GM19372 (cell line): Measurements from ENCODE around the gene ILF3.
"Not testable (repeated sequence)": the region's sequence is repeated elsewhere in the genome, so short reads cannot be mapped to it uniquely, and the experiment has no call there.

Experiments used
- ATAC-seq: cut with Tn5 transposase; IDR thresholded peaks from one replicate; pipeline ENCODE4 v1.9.1; 2021; ENCODE audit warnings: mild to moderate bottlenecking, low read depth, moderate library complexity; ENCODE audit not compliant: unreplicated experiment

Gene ILF3

DNA sequence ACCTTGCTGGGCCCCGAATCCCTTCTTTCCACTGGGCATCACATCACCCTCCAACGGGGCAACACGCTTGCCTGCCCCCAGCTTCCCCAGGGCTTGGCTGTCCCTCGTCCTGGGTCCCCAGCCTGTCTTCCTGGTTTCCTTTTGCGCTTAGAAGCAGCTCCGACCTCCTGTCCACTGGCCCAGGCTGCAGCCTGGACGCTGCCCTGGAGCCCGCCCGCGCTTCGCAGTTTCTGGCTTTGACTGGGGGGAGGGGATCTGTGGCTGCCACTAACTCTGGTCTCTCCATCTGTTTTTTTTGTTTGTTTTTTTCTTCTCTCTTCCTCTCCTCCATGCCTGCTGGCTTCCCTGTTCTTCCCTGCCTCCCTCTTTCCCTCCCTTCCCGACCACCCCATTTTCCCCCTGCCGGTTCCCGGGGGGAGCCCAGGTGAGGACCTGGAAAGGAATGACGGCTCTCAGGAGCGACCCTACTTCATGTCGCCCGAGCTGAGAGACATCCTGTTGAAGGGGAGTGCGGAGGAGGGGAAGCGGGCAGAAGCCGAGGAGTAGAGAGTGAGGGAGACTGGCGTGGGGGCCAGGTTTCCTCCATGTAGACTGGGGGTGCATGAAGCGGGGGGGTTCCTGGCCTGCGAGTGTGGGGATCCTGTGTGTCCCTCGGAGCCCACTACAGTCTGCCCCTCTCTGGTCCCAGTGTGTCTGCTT is 11.5 kb upstream of the ILF3 start:
- ATAC-seq = no peak

DNA sequence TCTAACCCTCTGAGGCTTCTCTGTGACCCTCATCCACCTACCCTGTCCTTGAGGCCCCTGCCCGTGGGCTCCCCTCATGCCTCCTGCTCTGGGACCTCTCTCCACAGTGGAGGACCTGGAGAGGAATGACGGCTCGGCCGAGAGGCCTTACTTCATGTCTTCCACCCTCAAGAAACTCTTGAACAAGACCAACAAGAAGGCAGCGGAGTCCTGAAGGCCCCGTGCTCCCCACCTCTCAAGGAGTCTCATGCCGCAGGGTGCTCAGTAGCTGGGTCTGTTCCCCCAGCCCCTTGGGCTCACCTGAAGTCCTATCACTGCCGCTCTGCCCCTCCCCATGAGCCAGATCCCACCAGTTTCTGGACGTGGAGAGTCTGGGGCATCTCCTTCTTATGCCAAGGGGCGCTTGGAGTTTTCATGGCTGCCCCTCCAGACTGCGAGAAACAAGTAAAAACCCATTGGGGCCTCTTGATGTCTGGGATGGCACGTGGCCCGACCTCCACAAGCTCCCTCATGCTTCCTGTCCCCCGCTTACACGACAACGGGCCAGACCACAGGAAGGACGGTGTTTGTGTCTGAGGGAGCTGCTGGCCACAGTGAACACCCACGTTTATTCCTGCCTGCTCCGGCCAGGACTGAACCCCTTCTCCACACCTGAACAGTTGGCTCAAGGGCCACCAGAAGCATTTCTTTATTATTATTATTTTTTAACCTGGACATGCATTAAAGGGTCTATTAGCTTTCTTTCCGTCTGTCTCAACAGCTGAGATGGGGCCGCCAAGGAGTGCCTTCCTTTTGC is 10.8 kb upstream of the ILF3 start:
- ATAC-seq = no peak

DNA sequence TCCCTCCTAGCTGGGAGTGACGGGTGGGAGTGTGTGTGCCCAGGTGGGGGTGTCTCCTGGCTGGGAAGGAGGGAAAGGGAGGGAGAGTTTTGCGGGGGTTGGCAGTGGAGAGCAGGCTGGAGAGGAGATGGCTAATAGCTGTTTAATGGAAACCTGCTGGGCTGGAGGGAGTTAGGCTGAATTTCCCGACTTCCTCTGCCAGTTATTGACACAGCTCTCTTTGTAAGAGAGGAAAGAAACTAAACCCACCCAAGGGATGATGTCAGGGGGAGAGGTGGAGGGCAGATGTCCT is 10.2 kb upstream of the ILF3 start:
- no peak for ATAC-seq

DNA sequence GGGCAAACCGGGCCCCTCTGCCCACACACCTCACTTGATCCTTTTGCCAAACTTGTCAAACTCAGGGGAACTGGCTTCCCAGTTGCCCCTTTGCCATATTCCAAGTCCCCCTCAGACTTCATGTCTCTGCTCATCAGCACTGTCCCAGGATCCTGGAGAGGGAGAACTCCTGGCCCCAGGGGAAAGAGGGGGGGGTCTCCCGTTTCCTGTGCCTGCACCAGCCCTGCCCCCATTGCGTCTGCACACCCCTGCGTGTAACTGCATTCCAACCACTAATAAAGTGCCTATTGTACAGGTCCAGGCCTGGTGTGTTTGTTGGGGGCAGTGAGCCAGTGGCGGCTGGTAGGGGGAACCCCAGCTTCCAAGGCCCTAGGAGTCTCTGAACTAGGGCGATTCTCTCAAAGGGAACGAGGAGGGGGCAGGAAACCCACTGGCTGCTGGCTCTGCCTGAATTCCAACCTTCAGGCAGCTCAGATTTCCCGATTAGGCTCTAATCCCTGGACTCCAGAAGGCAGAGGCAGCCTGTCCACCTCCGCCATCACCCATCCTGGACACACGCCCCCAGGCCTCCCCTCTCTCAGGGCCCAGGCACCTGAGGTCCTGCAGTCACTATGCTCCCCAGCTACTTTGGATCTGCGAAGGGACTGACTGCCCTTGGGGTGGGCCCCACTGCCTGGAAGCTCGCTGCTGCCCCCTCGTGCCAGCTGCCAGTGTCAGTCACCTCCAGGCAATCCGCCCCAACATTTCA is 9.7 kb upstream of the ILF3 start:
- ATAC-seq = no peak

DNA sequence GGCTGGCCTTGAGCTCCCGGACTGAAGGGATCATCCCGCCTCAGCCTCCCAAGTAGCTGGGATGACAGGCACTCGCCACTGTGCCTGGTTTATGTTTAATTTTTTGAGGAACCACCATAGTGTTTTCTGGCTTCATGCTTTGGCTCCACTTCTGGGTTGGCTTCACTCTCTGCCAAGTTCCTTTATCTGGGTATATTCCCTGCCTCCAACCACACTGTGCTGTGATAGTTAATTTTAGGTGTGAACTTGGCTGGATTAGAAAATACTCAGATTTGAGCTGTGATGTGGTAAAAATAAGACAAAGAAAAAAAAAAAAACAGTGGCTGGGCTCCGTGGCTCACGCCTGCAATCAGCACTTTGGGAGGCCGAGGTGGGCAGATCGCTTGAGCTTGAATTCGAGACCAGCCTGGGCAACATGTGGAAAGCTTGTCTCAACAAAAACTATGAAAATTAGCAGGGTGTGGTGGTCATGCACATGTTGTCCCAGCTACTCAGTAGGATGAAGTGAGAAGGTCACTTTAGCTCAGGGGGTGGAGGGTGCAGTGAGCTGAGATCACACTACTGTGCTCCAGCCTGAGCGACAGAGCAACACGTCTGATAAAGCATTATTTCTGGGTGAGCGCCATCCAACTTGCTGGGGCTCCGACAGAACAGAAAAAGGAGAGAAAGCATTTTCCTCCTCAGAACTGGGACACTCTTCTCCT is 7.5 kb upstream of the ILF3 start:
- ATAC-seq = no peak

DNA sequence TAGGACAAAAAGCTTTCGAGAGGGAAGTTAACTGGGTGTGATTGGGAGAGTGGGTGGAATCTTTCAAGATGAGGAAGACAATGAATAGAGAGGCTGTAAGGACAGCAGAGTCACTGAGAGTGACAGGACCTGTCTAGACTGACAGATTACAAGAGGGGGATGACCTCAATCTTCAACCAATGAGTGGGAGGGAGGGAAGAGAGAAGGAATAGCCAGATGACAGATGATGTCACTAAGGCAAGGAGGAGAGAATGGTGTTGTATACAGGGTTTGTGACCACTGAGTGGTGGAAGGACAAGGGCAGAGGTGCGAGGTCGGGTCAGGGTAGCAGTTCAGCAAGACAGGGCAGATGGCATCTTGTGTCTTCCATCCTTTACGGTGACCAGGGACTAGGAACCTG is 5.8 kb upstream of the ILF3 start:
- ATAC-seq = no peak

DNA sequence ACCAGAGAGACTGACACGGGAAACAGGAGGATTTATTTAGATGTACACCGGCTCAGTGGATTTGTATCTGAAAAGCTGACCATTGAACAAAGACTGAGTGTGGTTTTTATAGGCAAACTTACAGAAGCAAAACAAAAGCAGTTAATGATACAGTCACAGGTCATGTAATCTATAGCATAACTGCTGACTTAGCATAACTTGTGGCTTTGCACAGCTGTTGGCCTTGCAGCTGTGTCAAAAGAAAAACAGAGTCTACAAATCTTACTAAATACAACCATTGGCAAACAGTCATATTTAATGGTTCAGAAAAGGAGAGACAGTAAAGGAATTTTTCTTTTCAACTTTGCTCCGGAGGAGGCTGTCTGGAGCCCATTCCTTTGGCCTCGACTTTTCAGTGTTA is 2.3 kb upstream of the ILF3 start:
- no peak for ATAC-seq

DNA sequence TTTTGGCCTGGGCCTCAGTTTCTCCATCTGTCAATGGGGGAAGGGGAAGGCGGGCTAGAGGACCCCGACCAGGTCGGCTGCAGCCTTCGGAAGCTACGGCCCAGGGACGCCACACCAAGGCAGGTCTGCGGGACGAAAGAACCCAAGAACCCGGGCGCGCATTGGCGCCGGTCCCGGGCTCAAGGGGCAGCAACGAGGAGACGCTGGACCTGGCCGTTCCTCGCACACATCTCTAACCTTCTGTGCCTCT is 739 bp upstream of the ILF3 start:
- no peak for ATAC-seq

DNA sequence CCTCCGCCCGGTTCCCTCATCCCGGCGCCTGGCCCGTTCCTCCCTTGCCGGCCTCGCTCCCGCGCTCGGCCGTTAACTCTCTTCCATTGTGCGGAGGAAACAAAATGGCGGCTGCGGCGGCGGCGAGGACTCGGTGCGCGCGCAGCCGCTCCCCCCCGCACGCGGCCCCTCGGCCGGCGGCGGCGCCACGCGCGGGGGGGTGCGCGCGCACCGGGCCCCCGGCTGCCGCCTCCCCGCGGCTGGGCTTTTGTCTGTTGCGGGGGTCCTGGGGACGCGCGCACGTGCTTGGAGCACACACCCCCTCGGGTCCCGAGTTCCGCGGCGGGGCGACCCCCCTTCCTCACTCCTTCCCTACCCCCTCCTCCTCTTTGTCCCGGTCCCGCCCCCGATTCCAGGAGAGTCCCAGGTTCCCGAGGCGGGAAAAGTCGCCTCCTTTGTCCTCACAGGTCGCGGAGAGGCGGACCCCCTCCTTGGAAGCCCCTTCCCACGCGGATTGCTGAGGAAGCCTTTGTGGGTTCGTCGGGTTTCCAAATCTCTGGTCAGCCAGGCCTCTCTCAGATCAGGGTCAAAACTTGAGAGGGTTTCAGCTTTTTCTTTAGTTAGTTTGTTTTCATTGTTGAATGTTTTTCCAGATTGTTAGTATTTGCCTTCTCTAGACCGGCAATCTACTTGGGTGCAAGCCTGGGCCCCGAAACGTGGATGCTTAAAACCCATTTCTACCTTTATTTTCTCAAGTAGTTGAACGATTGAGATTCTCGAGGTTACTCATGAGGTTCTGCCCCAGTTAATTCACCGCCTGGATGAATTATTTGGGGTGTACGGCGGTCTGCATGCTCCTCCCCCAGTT is 687 bp downstream of the ILF3 start:
- ATAC-seq = peak; percentile 23

DNA sequence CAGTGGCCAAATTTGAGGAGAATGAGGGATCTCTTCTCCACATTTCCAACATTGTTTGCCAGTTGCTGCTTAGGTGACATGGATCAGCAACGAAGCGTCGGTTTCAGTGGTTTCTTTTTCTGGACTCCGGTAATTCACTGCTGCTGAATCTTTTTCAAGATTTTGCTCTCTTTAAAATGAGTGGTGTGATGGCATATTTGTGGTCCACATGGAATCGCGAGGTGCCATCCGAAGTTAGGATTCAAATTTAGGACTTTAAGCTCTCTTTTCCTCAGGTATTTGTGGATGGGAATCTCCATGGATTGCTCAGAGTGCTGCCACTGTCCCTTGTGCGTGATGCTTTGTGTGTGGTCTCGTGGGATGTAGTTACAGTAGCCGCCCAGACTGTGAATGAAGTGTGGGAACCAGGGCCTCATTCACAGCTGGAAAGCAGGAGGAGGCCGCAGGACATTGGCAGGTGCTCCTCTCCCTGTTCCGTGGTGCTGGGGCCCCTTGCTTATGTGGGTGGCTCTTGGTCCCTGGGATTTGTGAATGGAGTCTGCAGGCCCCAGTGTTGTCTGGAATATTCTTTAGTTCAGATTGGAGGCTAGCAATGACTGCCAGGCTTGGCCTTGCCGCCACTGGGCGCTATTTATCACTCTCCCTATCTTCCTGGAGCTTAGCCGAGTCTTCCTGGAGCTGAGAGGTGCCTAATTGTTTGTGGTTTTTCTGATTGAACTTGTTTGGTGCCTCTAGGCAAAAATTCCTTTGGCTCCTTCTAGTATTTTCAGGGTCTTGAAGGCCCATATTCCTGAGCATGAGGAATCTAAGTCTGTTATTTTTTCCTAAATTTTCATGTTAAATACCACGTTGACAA is 1.5 kb downstream of the ILF3 start:
- no peak for ATAC-seq

DNA sequence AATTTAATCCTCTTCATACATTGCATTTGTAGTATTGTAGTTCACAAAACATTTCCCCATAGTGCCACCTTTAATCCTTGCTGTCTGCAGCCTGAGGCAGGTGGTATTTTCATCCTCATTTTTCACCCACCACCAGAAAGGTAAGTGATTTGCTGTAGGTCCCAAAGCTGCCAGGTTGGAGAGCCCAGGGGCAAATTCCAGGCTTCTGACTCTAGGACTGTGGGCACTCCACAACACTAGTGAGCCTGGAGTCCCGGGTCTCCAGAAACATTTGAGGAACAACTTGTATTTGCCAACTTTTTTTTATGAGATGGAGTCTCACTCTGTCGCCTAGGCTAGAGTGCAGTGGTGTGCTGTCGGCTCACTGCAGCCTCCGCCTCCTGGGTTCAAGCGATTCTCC is 6.2 kb downstream of the ILF3 start:
- ATAC-seq = no peak

DNA sequence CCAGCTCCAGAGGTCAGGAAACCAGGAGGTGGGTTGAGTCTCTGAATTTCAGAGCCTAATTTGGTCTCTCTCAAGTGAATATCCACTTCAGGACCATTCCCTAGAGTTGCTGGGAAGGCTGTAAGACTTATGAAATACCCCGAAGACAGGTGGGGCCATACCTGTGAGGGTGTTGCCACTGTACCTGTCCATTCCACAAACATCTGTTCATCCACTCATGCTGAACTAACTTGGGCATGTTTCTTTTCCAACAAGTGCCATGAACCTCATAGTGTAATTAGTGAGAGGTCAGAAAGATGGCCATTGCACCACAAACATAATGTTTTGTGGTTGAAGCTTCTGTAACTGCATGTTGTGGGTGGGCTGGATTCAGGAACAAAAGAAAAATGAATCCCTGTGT is 7.8 kb downstream of the ILF3 start:
- no peak for ATAC-seq

DNA sequence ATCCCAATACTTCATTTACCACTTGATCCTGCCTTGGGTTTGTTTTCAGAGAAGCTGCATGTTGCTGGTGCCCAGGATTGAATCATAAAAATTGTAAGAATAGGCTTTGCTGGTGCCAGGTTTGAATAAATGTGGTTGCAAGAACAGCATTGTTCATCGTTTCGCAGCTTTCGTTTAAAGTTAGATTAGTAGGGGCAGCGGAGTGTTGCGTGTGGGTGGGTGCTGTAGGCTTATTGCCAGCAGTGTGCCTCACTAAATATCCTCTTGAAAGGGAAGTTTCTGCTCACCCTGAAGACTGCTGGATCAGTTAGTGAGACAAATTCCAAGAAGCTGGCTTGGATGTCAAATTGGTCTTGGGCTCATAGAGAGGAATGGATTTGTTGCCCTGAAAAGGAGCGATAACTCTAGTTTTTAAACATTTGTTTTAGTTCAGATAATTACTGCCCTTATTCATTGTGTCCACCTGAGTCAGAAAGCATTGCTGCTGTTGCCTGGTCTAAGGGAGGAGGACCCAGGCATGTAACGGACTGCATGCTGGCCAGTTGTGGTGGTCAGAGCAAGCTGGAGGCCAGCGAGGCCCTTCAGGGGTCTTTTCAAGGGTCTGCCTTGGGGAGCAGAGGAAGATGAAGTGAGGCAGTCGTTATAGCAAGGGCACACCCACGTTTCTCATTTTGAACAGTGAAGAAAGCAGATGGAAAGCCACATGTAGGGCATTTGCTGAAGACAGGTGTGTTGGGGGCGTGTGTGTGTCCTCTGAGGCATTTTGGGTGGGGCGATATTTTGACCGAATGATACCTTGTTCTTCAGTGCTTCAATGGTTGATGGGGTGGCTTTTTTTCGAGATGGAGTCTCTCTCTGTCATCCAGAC is 8.5 kb downstream of the ILF3 start:
- ATAC-seq = no peak

DNA sequence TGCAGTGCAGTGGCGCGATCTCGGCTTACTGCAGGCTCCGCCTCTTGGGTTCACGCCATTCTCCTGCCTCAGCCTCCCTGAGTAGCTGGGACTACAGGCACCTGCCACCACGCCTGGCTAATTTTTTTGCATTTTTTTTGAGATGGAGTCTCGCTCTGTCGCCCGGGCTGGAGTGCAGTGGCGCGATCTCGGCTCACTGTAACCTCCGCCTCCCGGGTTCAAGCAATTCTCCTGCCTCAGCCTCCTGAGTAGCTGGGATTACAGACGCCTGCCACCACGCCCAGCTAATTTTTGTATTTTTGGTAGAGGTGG is 9.1 kb downstream of the ILF3 start:
- ATAC-seq = not testable (repeated sequence)

DNA sequence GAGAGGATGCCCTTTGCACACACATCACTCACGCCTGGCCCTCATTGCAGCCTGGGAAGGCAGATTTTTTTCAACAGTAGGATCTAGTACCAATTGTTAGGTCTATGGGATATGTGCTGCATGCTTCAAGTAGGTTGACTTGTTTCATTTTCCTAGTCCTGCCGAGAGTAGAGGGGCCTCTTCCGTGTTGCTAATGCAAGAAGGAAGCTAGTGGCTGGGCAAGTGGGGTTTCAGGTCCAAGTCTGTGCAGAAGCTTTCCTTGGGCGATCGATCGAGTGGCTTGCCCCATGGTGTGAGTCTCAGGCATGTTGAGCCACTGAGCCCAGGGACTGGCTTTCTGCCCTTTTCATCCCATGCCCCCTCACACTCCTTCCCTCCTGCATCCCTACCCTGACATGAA is 13.7 kb downstream of the ILF3 start:
- no peak for ATAC-seq

DNA sequence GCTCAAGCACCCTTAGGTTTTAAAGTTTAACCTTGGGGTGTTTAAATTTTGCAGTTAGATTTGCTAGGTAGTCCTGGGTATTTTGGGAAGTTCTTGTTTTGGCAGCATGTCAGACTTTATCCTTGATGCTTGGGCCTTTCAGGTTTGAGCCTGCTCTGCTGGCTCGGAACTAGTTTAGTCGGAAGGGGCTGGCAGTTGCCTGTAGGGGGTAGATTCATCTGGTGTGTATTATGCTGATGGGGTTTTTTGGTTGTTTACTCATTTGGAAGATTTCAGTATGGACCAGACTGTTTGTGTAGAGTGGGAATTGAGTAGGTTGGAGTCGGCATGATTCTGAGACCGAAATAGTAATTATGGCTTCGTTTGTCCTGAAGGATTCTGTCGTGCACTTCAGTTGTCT is 15.1 kb downstream of the ILF3 start:
- no peak for ATAC-seq

DNA sequence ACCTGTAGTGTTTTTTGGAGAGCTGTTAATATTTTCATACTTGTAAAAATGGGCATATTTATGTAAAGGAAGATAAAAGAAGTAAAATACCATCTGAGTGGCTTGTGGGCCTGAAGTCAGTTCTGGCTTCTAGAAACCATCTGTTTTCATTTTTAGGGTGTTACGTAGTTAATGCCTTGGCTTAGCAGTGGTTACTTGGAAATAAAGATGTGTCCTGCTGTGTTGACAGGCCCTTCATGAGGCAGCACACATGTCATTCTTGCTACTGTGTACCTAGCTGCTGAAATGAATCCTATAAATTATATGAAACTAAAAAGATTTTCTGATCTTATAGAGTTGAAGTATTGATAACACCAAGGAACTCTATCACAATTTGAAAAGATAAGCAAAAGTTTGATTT is 16.0 kb downstream of the ILF3 start:
- no peak for ATAC-seq

DNA sequence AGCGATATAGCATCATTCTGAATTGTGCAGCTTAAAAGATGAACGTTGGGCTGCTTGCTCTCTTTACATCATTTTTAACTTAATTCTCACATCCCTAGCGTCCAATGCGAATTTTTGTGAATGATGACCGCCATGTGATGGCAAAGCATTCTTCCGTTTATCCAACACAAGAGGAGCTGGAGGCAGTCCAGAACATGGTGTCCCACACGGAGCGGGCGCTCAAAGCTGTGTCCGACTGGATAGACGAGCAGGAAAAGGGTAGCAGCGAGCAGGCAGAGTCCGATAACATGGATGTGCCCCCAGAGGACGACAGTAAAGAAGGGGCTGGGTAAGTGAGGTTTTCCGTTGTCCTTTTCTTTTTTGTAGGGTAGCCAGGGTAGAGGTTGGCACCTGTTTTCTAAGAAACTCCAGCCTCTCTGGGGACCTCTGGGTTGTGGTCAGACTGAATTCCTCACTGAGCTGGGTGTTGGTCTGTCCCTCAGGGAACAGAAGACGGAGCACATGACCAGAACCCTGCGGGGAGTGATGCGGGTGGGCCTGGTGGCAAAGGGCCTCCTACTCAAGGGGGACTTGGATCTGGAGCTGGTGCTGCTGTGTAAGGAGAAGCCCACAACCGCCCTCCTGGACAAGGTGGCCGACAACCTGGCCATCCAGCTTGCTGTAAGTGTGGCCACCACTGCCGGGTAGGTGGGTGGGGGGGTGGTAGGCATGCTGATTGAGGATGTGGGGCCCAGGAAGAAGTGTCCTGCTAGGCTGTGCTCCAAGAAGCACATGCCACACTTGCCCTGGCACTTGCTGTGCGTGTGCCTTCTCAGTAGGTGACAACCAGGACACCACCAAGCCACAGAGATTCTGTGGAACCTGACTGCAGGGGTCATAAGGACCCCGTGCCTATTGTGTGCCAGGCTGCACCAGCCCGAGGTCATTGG is 17.0 kb downstream of the ILF3 start:
- no peak for ATAC-seq
